ENCODE data around the gene ELMO2. TPM values are rescaled to one million over a fixed set of nuclear protein-coding genes. Genes with fewer than 3 reads are reported as not detected.

Gene ELMO2
- total and polyA plus RNA-seq, 4 donors, result 19.6 to 56.5 (median 45.9) TPM

- no peak for TF ChIP-seq CTCF (IDR thresholded peaks at IDR 0.05; ENCODE audit: control extremely low read depth, extremely low read depth)
- Histone ChIP-seq H3K27ac (ENCODE audit: low read depth in 1 of 2, low read length in 1 of 2) (no peak overlapping the region), H3K4me1 (ENCODE audit: control insufficient read depth in 5 of 5, insufficient read depth in 5 of 5, low read length in 5 of 5) (peaks cover 0 to 9% (median 4%) of the 10 kb centered on the region in 5 donors), H3K36me3 (ENCODE audit: control insufficient read depth in 4 of 4, insufficient read depth in 4 of 4, low read length in 4 of 4) (peaks cover 0 to 25% (median 8%) of the 10 kb centered on the region in 4 donors), H3K9me3 (ENCODE audit: control insufficient read depth in 4 of 4, insufficient read depth in 3 of 4, low read length in 3 of 4) (no peaks in the 10 kb centered on the region), H3K9ac (ENCODE audit: insufficient read depth in 1 of 2, low read length in 2 of 2) (no peak overlapping the region), H3K27me3 (ENCODE audit: control insufficient read depth in 3 of 3, insufficient read depth in 3 of 3, low read length in 2 of 3) (no peaks in the 10 kb centered on the region), H3K4me3 (no peak overlapping the region)
- 68 to 75% methylated on average over 23 of the region's 23 CpGs for WGBS, 2 donors
- ATAC-seq (ENCODE audit: insufficient read depth, low FRiP score) (no peak), DNase-seq (no peak)
Measured at GRCh38 chr20:46356195-46357029, 50.0 kb downstream of the ELMO2 start.

- no peak for ATAC-seq (ENCODE audit: insufficient read depth, low FRiP score)
- Histone ChIP-seq H3K36me3 (ENCODE audit: control insufficient read depth in 4 of 4, insufficient read depth in 4 of 4, low read length in 4 of 4) (peaks cover 0 to 26% (median 9%) of the 10 kb centered on the region in 4 donors), H3K9ac (ENCODE audit: insufficient read depth in 1 of 2, low read length in 2 of 2) (no peak overlapping the region), H3K27ac (ENCODE audit: low read depth in 1 of 2, low read length in 1 of 2) (no peak overlapping the region), H3K4me1 (ENCODE audit: control insufficient read depth in 5 of 5, insufficient read depth in 5 of 5, low read length in 5 of 5) (peaks cover 0 to 9% (median 4%) of the 10 kb centered on the region in 5 donors), H3K9me3 (ENCODE audit: control insufficient read depth in 4 of 4, insufficient read depth in 3 of 4, low read length in 3 of 4) (no peaks in the 10 kb centered on the region), H3K27me3 (ENCODE audit: control insufficient read depth in 3 of 3, insufficient read depth in 3 of 3, low read length in 2 of 3) (no peaks in the 10 kb centered on the region), H3K4me3 (no peak overlapping the region)
- DNase-seq, result no peak
- no peak for TF ChIP-seq CTCF (IDR thresholded peaks at IDR 0.05; ENCODE audit: control extremely low read depth, extremely low read depth)
- 87 to 94% methylated on average over 7 of the region's 7 CpGs for WGBS, 2 donors
Measured at GRCh38 chr20:46355778-46356177, 50.6 kb downstream of the ELMO2 start.

GRCh38 chr20:46354920-46355654, 51.3 kb downstream of the ELMO2 start:
- Histone ChIP-seq H3K4me1 (ENCODE audit: control insufficient read depth in 5 of 5, insufficient read depth in 5 of 5, low read length in 5 of 5) (peaks cover 0 to 9% (median 4%) of the 10 kb centered on the region in 5 donors), H3K4me3 (no peak overlapping the region), H3K27ac (ENCODE audit: low read depth in 1 of 2, low read length in 1 of 2) (no peak overlapping the region), H3K36me3 (ENCODE audit: control insufficient read depth in 4 of 4, insufficient read depth in 4 of 4, low read length in 4 of 4) (peaks cover 0 to 33% (median 9%) of the 10 kb centered on the region in 4 donors), H3K27me3 (ENCODE audit: control insufficient read depth in 3 of 3, insufficient read depth in 3 of 3, low read length in 2 of 3) (no peaks in the 10 kb centered on the region), H3K9me3 (ENCODE audit: control insufficient read depth in 4 of 4, insufficient read depth in 3 of 4, low read length in 3 of 4) (no peaks in the 10 kb centered on the region), H3K9ac (ENCODE audit: insufficient read depth in 1 of 2, low read length in 2 of 2) (no peak overlapping the region)
- no peak for TF ChIP-seq CTCF (IDR thresholded peaks at IDR 0.05; ENCODE audit: control extremely low read depth, extremely low read depth)
- 93 to 95% methylated on average over 20 of the region's 20 CpGs for WGBS, 2 donors
- no peak for DNase-seq
- no peak for ATAC-seq (ENCODE audit: insufficient read depth, low FRiP score)
